Midbrain (tissue), 1 donor: ENCODE data around the gene UTP15.

Source experiments
- DNase-seq: peaks from one replicate; lab custom pipeline; 2025; lab: John Stamatoyannopoulos, UW

UTP15 gene

GRCh38 chr5:73623060-73623459 is 57.5 kb downstream of the UTP15 start:
- DNase-seq, result no peak

GRCh38 chr5:73623901-73624404 is 58.4 kb downstream of the UTP15 start:
- DNase-seq, result no peak

- DNase-seq, result no peak
Observed at GRCh38 chr5:73624888-73625287, 59.3 kb downstream of the UTP15 start.

GRCh38 chr5:73625372-73625943 is 59.9 kb downstream of the UTP15 start:
- no peak for DNase-seq

- peak; percentile 48 for DNase-seq
Observed at GRCh38 chr5:73625944-73626811, 60.6 kb downstream of the UTP15 start, which contains the start of gene ARHGEF28. Gene ARHGEF28, plus strand, starts transcription at chr5:73626196. Its CDS starts 58,656 bp downstream, at chr5:73684852.

GRCh38 chr5:73626814-73627313 is 61.3 kb downstream of the UTP15 start:
- no peak for DNase-seq

GRCh38 chr5:73629456-73629855 is 63.9 kb downstream of the UTP15 start:
- no peak for DNase-seq

GRCh38 chr5:73630765-73631164 is 65.2 kb downstream of the UTP15 start:
- no peak for DNase-seq

GRCh38 chr5:73631500-73631899 is 66.0 kb downstream of the UTP15 start:
- no peak for DNase-seq
